ENCODE data around the gene INTS4.
"Not testable (repeated sequence)": the region's sequence is repeated elsewhere in the genome, so short reads cannot be mapped to it uniquely, and the experiment has no call there.

The INTS4 gene

GRCh38 chr11:77994434-77995362, at the start of gene INTS4:
Gene INTS4 (minus strand): TSS chr11:77994668. CDS start chr11:77994643, 25 bp downstream.
- peak within 1 kb of the TSS; percentile 99 for H3K4me3 ChIP-seq (ENCODE audit: low read length)
- TF ChIP-seq CTCF (conservative IDR thresholded peaks at IDR 0.05; ENCODE audit: low read depth, low read length) = peak; percentile 3
- peak; percentile 100 for DNase-seq (ENCODE audit: low read depth)

- DNase-seq (ENCODE audit: low read depth) = no peak
- TF ChIP-seq CTCF (conservative IDR thresholded peaks at IDR 0.05; ENCODE audit: low read depth, low read length) = no peak
- no peak overlapping the region for H3K4me3 ChIP-seq (ENCODE audit: low read length)
These were observed 47.5 kb upstream of the INTS4 start for GRCh38 chr11:78041843-78042440.

- DNase-seq (ENCODE audit: low read depth); H3K4me3 ChIP-seq (ENCODE audit: low read length): not testable (repeated sequence)
These were observed 46.9 kb upstream of the INTS4 start for GRCh38 chr11:78041380-78041719.

- no peak overlapping the region for H3K4me3 ChIP-seq (ENCODE audit: low read length)
- no peak for TF ChIP-seq CTCF (conservative IDR thresholded peaks at IDR 0.05; ENCODE audit: low read depth, low read length)
- DNase-seq (ENCODE audit: low read depth) = no peak
These were observed 46.4 kb upstream of the INTS4 start for GRCh38 chr11:78040691-78041379.

GRCh38 chr11:78039919-78040671, 45.6 kb upstream of the INTS4 start:
- H3K4me3 ChIP-seq (ENCODE audit: low read length) = no peak overlapping the region
- peak; percentile 72 for DNase-seq (ENCODE audit: low read depth)
- no peak for TF ChIP-seq CTCF (conservative IDR thresholded peaks at IDR 0.05; ENCODE audit: low read depth, low read length)

GRCh38 chr11:78039391-78039918, 45.0 kb upstream of the INTS4 start:
- H3K4me3 ChIP-seq (ENCODE audit: low read length) = no peak overlapping the region
- DNase-seq (ENCODE audit: low read depth) = no peak
- TF ChIP-seq CTCF (conservative IDR thresholded peaks at IDR 0.05; ENCODE audit: low read depth, low read length) = no peak
